B cell (primary cell): ENCODE data around the gene CLEC7A. TPM values are rescaled to one million over a fixed set of nuclear protein-coding genes. Genes with fewer than 3 reads are reported as not detected.

Source experiments
- ATAC-seq: fragments of 200-7000 bp; cut with Tn5 transposase; one replicate; pipeline ENCODE4 v1.10.0; 2021; ENCODE audit warnings: low read depth, mild to moderate bottlenecking, moderate number of reproducible peaks, moderate library complexity
- CTCF ChIA-PET: fragments of 350-600 bp; sonication (Branson Sonifier 250); formaldehyde crosslinking; loops from one replicate; lab custom pipeline; 2021; ENCODE audit warnings: antibody characterized with exemption, inconsistent platforms; lab: Charles Lee
- POLR2A ChIA-PET: fragments of 350-600 bp; sonication (Branson Sonifier 250); formaldehyde crosslinking; loops from one replicate; lab custom pipeline; 2021; ENCODE audit warnings: antibody characterized with exemption; lab: Charles Lee
- DNase-seq: peaks from one replicate; pipeline ENCODE4 v3.0.0; 2013
- H2AFZ ChIP-seq: 2 replicates; pipeline ENCODE4 v1.6.1; 2012; ENCODE audit warnings: mild to moderate bottlenecking, low read depth, low read length; ENCODE audit not compliant: insufficient read depth, poor library complexity, severe bottlenecking
- H3K27ac ChIP-seq, 2 donors: 1 replicate in 1 of 2; 2 replicates in 1 of 2; pipeline ENCODE4 v1.5.1; 2012 to 2013; ENCODE audit warnings: low read length in 2 of 2, mild to moderate bottlenecking in 2 of 2, moderate library complexity in 1 of 2
- H3K27me3 ChIP-seq, 4 experiments: fragments of 200-600 bp in 1 of 4; sonication (generic) in 1 of 4; replicated peaks in 1 of 4; 1 replicate in 2 of 4; 2 replicates in 2 of 4; pipeline versions ENCODE4 v1.6.1 to v1.7.0; 2013 to 2016; ENCODE audit warnings: low read length in 3 of 4, mild to moderate bottlenecking in 2 of 4, mixed read lengths in 1 of 4, moderate library complexity in 1 of 4; ENCODE audit not compliant: insufficient read depth in 4 of 4, control insufficient read depth in 3 of 4; ENCODE audit errors: control extremely low read depth in 1 of 4
- H3K36me3 ChIP-seq, 2 experiments: replicated peaks in 1 of 2; 1 replicate in 1 of 2; 2 replicates in 1 of 2; pipeline versions ENCODE4 v1.6.1 to v1.7.1; 2013; ENCODE audit warnings: low read length in 1 of 2; ENCODE audit not compliant: insufficient read depth in 2 of 2, control insufficient read depth in 1 of 2; ENCODE audit errors: control extremely low read depth in 1 of 2, extremely low read depth in 1 of 2
- H3K4me1 ChIP-seq, 2 donors: fragments of 200-600 bp in 1 of 2; sonication (generic) in 1 of 2; 1 replicate in 1 of 2; 2 replicates in 1 of 2; pipeline versions ENCODE4 v1.5.1 to v1.6.1; 2013 to 2017; ENCODE audit warnings: low read length in 2 of 2; ENCODE audit not compliant: control insufficient read depth in 2 of 2, insufficient read depth in 2 of 2
- H3K4me2 ChIP-seq: replicated peaks from 2 replicates; pipeline ENCODE3; 2012; ENCODE audit warnings: mild to moderate bottlenecking, low read depth, low read length; ENCODE audit not compliant: poor library complexity, severe bottlenecking
- H3K4me3 ChIP-seq, 5 experiments: fragments of 200-600 bp in 1 of 5; sonication (generic) in 1 of 5; 1 replicate in 3 of 5; 2 replicates in 2 of 5; pipeline versions ENCODE4 v1.5.1 to v1.7.0; 2011 to 2016; ENCODE audit warnings: low read length in 4 of 5, mild to moderate bottlenecking in 4 of 5, low read depth in 2 of 5, control low read depth in 1 of 5, moderate library complexity in 1 of 5; ENCODE audit not compliant: insufficient read depth in 1 of 5; ENCODE audit errors: control extremely low read depth in 1 of 5, extremely low read depth in 1 of 5
- H3K79me2 ChIP-seq: fragments of 200-600 bp; sonication (generic); one replicate; pipeline ENCODE4 v1.6.0; 2016; ENCODE audit warnings: low read length; ENCODE audit not compliant: control insufficient read depth, insufficient read depth
- H3K9ac ChIP-seq: fragments of 200-600 bp; sonication (generic); 2 replicates; pipeline ENCODE4 v1.6.1; 2017; ENCODE audit warnings: mild to moderate bottlenecking, low read length, moderate library complexity
- H3K9me3 ChIP-seq, 3 donors: one replicate each; pipeline versions ENCODE4 v1.6.1 to v1.7.1; 2013; ENCODE audit warnings: low read length in 2 of 3; ENCODE audit not compliant: control insufficient read depth in 2 of 3, insufficient read depth in 1 of 3; ENCODE audit errors: control extremely low read depth in 1 of 3
- H4K20me1 ChIP-seq: 2 replicates; pipeline ENCODE4 v1.6.0; 2012; ENCODE audit warnings: mild to moderate bottlenecking, low read length; ENCODE audit not compliant: insufficient read depth, control insufficient read depth, poor library complexity, severe bottlenecking
- H3K27ac Mint-ChIP-seq: one replicate; pipeline ENCODE4 v1.8.0; 2021; ENCODE audit warnings: mixed read lengths
- H3K27me3 Mint-ChIP-seq: one replicate; pipeline ENCODE4 v1.8.0; 2021; ENCODE audit warnings: mixed read lengths
- H3K4me1 Mint-ChIP-seq: one replicate; pipeline ENCODE4 v1.8.0; 2021; ENCODE audit warnings: mixed read lengths
- H3K4me3 Mint-ChIP-seq: one replicate; pipeline ENCODE4 v1.8.0; 2021; ENCODE audit warnings: mixed read lengths
- H3K9me3 Mint-ChIP-seq: one replicate; pipeline ENCODE4 v1.8.0; 2022; ENCODE audit warnings: mixed read lengths; ENCODE audit not compliant: insufficient read depth
- CTCF ChIP-seq: fragments of 200-600 bp; IDR thresholded peaks from one replicate; pipeline ENCODE4 v1.8.0; 2022; ENCODE audit warnings: antibody characterized with exemption, mild to moderate bottlenecking
- EZH2 ChIP-seq: IDR thresholded peaks from 2 replicates; pipeline ENCODE4 v1.6.1; 2012; ENCODE audit warnings: borderline replicate concordance, low read depth, mild to moderate bottlenecking, moderate library complexity, low read length; ENCODE audit not compliant: insufficient read depth, poor library complexity, severe bottlenecking
- WGBS: methylation state at CpG from one replicate; pipeline ENCODE4 v1.1.5; 2013; ENCODE audit warnings: missing lambda C conversion rate; ENCODE audit not compliant: insufficient coverage; 5-methylcytosine and 5-hydroxymethylcytosine counted together
- intact Hi-C: fragments of 100-400 bp; cut with micrococcal nuclease; formaldehyde crosslinking; loops from one replicate; pipeline ENCODE4 v1.10.0; 2022
- polyA plus RNA-seq: library from polyadenylated mRNA; depleted of rRNA; stranded (reverse); fragments of >200 nt; gene quantifications from 2 replicates; pipeline ENCODE4 v1.2.3, GENCODE V29; 2012
- total RNA-seq, 2 donors: library from RNA; stranded (reverse); fragments of 120-200 nt in 1 of 2; gene quantifications; 1 replicate in 1 of 2; 2 replicates in 1 of 2; pipeline versions ENCODE4 v1.2.3 to v1.2.4, GENCODE V29; 2013 to 2022

Gene CLEC7A
- total and polyA plus RNA-seq, 2 donors (not counting 1 experiment from before 2014, with no cell fraction given): 0.67 to 2.4 TPM

GRCh38 chr12:10128687-10129086, 1.3 kb downstream of the CLEC7A start:
- no peak overlapping the region for H3K4me2 ChIP-seq

More at GRCh38 chr12:10128687-10129086, 1.3 kb downstream of the CLEC7A start:
- intact Hi-C loops: loop anchor here (10.0 kb wide), 1 partner anchor 94 kb away; the partner anchor contains the start of gene CLEC9A
- Mint-ChIP-seq H3K4me1 (peaks cover 14% of the 10 kb centered on the region), H3K27ac (no peak overlapping the region), H3K9me3 (no peaks in the 10 kb centered on the region), H3K27me3 (peaks cover 62% of the 10 kb centered on the region), H3K4me3 (no peak overlapping the region)
- ATAC-seq (no peak), DNase-seq (no peak)
- no peak for TF ChIP-seq CTCF
- no peak for TF ChIP-seq EZH2
- Histone ChIP-seq H3K9me3 (peaks cover 0 to 4% (median 0%) of the 10 kb centered on the region in 3 donors), H3K36me3 (no peaks in the 10 kb centered on the region), H2AFZ (no peak overlapping the region), H3K4me1 (peaks cover 7 to 17% of the 10 kb centered on the region in 2 donors), H3K27ac (no peak overlapping the region), H3K79me2 (no peaks in the 10 kb centered on the region), H3K27me3 (peaks cover 0 to 40% (median 28%) of the 10 kb centered on the region in 4 experiments), H4K20me1 (no peaks in the 10 kb centered on the region), H3K4me3 (peak overlapping the region in 1 of 5 experiments; percentile 71), H3K9ac (no peak overlapping the region)
- WGBS: no CpG with 5 or more reads among the region's 5 CpGs
- CTCF ChIA-PET: interaction anchor here (2.7 kb wide), 1 partner anchor 24 kb away, joined by 8 read pairs; no protein-coding TSS in a partner anchor
- POLR2A ChIA-PET: no interaction called here
